Choroid plexus epithelial cell (primary cell): ENCODE results near the gene TMEM240.

Experiments
- DNase-seq: peaks from one replicate; pipeline ENCODE4 v3.0.0-alpha.2; 2010; ENCODE audit warnings: low read depth
- H3K4me3 ChIP-seq: 2 replicates; pipeline ENCODE4 v1.5.1; 2011; ENCODE audit warnings: low read depth, mild to moderate bottlenecking, control low read depth, low read length, moderate library complexity
- CTCF ChIP-seq: conservative IDR thresholded peaks from 2 replicates; pipeline ENCODE4 v1.5.1; 2011; ENCODE audit warnings: low read depth, mild to moderate bottlenecking, control low read depth, inconsistent platforms, low read length, moderate library complexity

Gene TMEM240

GRCh38 chr1:1550591-1551432, 10.4 kb upstream of the TMEM240 start:
- TF ChIP-seq CTCF = peak; percentile 82
- no peak overlapping the region for H3K4me3 ChIP-seq
- DNase-seq = peak; percentile 85

- no peak for TF ChIP-seq CTCF
- no peak for DNase-seq
- no peak overlapping the region for H3K4me3 ChIP-seq
Measured at GRCh38 chr1:1550087-1550486, 9.7 kb upstream of the TMEM240 start.

- no peak for DNase-seq
- H3K4me3 ChIP-seq = no peak overlapping the region
- no peak for TF ChIP-seq CTCF
Measured at GRCh38 chr1:1548591-1548990, 8.2 kb upstream of the TMEM240 start.

GRCh38 chr1:1547476-1547875, 7.1 kb upstream of the TMEM240 start:
- no peak for DNase-seq
- H3K4me3 ChIP-seq = no peak overlapping the region
- TF ChIP-seq CTCF = no peak

GRCh38 chr1:1547011-1547410, 6.6 kb upstream of the TMEM240 start:
- no peak overlapping the region for H3K4me3 ChIP-seq
- no peak for DNase-seq
- TF ChIP-seq CTCF = no peak

GRCh38 chr1:1545946-1546737, 5.7 kb upstream of the TMEM240 start:
- H3K4me3 ChIP-seq = no peak overlapping the region
- no peak for TF ChIP-seq CTCF
- no peak for DNase-seq

GRCh38 chr1:1544544-1544943, 4.1 kb upstream of the TMEM240 start:
- DNase-seq = no peak
- TF ChIP-seq CTCF = no peak
- no peak overlapping the region for H3K4me3 ChIP-seq
